IPS-20b (cell line): Measurements from ENCODE around the gene TAF11L8.
"Not testable (repeated sequence)": the region's sequence is repeated elsewhere in the genome, so short reads cannot be mapped to it uniquely, and the experiment has no call there.

Experiments
- H3K27ac ChIP-seq: one replicate; pipeline ENCODE4 v1.5.1; 2013; ENCODE audit warnings: low read length
- H3K27me3 ChIP-seq: 2 replicates; pipeline ENCODE4 v1.6.1; 2013; ENCODE audit warnings: mild to moderate bottlenecking, low read length, inconsistent platforms; ENCODE audit not compliant: insufficient read depth
- H3K36me3 ChIP-seq: 2 replicates; pipeline ENCODE4 v1.6.1; 2013; ENCODE audit warnings: low read depth, mild to moderate bottlenecking, inconsistent platforms, low read length, moderate library complexity; ENCODE audit not compliant: insufficient read depth
- H3K4me1 ChIP-seq: 2 replicates; pipeline ENCODE4 v1.6.1; 2013; ENCODE audit warnings: mild to moderate bottlenecking, control low read depth, inconsistent platforms, low read length, moderate library complexity; ENCODE audit not compliant: insufficient read depth
- H3K4me3 ChIP-seq: 2 replicates; pipeline ENCODE4 v1.5.1; 2013; ENCODE audit warnings: mild to moderate bottlenecking, low read length, inconsistent platforms
- H3K9ac ChIP-seq: 2 replicates; pipeline ENCODE4 v1.6.1; 2013; ENCODE audit warnings: low read depth, mild to moderate bottlenecking, inconsistent platforms, low read length, moderate library complexity
- H3K9me3 ChIP-seq: 2 replicates; pipeline ENCODE4 v1.6.1; 2013; ENCODE audit warnings: mild to moderate bottlenecking, low read depth, low read length, inconsistent platforms; ENCODE audit not compliant: insufficient read depth

Gene TAF11L8

GRCh38 chr5:17594255-17594654, 3.5 kb upstream of the TAF11L8 start, which contains the start of gene TAF11L9:
TSS of gene TAF11L9 (minus strand) at chr5:17594394.
- not testable (repeated sequence) for H3K27ac ChIP-seq, H3K4me1 ChIP-seq, H3K36me3 ChIP-seq, H3K9ac ChIP-seq, H3K9me3 ChIP-seq, H3K4me3 ChIP-seq, H3K27me3 ChIP-seq

GRCh38 chr5:17585658-17586057, 5.1 kb downstream of the TAF11L8 start, which contains the start of gene TAF11L7:
TSS of gene TAF11L7 (minus strand) at chr5:17585758.
- not testable (repeated sequence) for H3K36me3 ChIP-seq, H3K9ac ChIP-seq, H3K4me3 ChIP-seq, H3K27ac ChIP-seq, H3K9me3 ChIP-seq, H3K27me3 ChIP-seq, H3K4me1 ChIP-seq
